ENCODE measurements around the gene COA3.
A peak's percentile ranks its signal among the peaks of the same experiment; 100 is the strongest.

The COA3 gene

GRCh38 chr17:42835732-42836131 is 37.2 kb upstream of the COA3 start:
- Histone ChIP-seq H3K4me1 (ENCODE audit: control insufficient read depth in 1 of 2, insufficient read depth in 2 of 2, low read length in 2 of 2) (peaks cover 11 to 15% of the 10 kb centered on the region in 2 donors), H3K9me3 (ENCODE audit: control insufficient read depth in 1 of 2, low read length in 2 of 2) (no peaks in the 10 kb centered on the region), H3K27me3 (ENCODE audit: low read depth, low read length) (no peaks in the 10 kb centered on the region), H3K36me3 (ENCODE audit: control insufficient read depth in 1 of 2, insufficient read depth in 2 of 2, low read length in 2 of 2) (peaks cover 24 to 35% of the 10 kb centered on the region in 2 donors), H3K4me3 (ENCODE audit: low read depth in 1 of 2, low read length in 2 of 2) (no peak overlapping the region), H3K27ac (ENCODE audit: low read length) (no peak overlapping the region)

- peaks cover 11 to 15% of the 10 kb centered on the region in 2 donors for H3K4me1 ChIP-seq (ENCODE audit: control insufficient read depth in 1 of 2, insufficient read depth in 2 of 2, low read length in 2 of 2)
- peak overlapping the region; percentile 98 for H3K27ac ChIP-seq (ENCODE audit: low read length)
- H3K27me3 ChIP-seq (ENCODE audit: low read depth, low read length), result no peaks in the 10 kb centered on the region
- H3K4me3 ChIP-seq (ENCODE audit: low read depth in 1 of 2, low read length in 2 of 2), result peak overlapping the region; percentile 98
- peaks cover 15 to 26% of the 10 kb centered on the region in 2 donors for H3K36me3 ChIP-seq (ENCODE audit: control insufficient read depth in 1 of 2, insufficient read depth in 2 of 2, low read length in 2 of 2)
- H3K9me3 ChIP-seq (ENCODE audit: control insufficient read depth in 1 of 2, low read length in 2 of 2), result no peaks in the 10 kb centered on the region
These were observed 35.4 kb upstream of the COA3 start for GRCh38 chr17:42833767-42834422.

DNA sequence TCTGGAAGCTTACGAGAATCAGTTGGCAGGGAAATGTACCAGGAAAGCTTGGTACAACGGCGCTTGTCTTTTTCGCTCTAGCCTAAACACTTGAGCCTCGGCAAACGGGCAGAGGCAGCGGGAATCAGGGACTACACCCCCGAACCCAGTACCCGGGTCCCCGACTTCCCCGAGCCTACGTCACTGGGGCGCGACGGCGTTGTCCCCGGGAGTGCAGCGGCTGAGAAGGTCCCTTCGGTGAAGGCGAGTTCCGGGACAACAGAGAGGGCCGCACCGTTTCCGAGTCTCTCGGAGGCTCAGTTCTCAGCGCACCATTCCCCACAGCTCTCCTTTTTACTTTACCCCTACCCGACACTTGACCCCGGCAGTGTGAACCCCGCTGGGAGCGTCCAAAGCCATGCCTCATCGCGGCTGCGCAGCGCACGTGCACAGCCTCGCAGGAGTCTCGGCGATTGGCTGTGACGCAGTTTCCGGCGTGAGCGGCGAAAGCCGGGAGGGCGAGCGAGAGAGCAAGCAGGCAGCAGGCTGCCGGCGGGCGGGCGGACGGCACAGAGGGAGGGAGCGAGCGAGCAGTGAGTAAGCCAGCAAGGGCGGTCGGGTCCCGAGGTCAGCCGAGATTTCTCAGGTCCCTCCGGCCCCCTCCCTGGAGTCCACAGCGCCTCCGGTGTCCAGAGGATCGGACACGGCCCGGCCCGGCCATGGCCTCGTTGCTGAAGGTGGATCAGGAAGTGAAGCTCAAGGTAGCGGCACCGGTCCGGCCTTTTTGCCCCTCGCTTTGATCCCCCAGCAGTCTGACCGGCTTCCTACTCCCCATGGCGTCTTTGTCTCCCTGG is 34.6 kb upstream of the COA3 start, which contains the start of gene PSME3:
PSME3 (plus strand) TSS at position 464 of the 833 bp plus-strand sequence; CDS start at position 699, 235 bp downstream.
- peaks cover 11 to 15% of the 10 kb centered on the region in 2 donors for H3K4me1 ChIP-seq (ENCODE audit: control insufficient read depth in 1 of 2, insufficient read depth in 2 of 2, low read length in 2 of 2)
- H3K36me3 ChIP-seq (ENCODE audit: control insufficient read depth in 1 of 2, insufficient read depth in 2 of 2, low read length in 2 of 2), result peaks cover 10 to 19% of the 10 kb centered on the region in 2 donors
- H3K4me3 ChIP-seq (ENCODE audit: low read depth in 1 of 2, low read length in 2 of 2), result peak within 1 kb of the TSS; percentile 98
- no peaks in the 10 kb centered on the region for H3K9me3 ChIP-seq (ENCODE audit: control insufficient read depth in 1 of 2, low read length in 2 of 2)
- no peaks in the 10 kb centered on the region for H3K27me3 ChIP-seq (ENCODE audit: low read depth, low read length)
- peak within 1 kb of the TSS; percentile 98 for H3K27ac ChIP-seq (ENCODE audit: low read length)

DNA sequence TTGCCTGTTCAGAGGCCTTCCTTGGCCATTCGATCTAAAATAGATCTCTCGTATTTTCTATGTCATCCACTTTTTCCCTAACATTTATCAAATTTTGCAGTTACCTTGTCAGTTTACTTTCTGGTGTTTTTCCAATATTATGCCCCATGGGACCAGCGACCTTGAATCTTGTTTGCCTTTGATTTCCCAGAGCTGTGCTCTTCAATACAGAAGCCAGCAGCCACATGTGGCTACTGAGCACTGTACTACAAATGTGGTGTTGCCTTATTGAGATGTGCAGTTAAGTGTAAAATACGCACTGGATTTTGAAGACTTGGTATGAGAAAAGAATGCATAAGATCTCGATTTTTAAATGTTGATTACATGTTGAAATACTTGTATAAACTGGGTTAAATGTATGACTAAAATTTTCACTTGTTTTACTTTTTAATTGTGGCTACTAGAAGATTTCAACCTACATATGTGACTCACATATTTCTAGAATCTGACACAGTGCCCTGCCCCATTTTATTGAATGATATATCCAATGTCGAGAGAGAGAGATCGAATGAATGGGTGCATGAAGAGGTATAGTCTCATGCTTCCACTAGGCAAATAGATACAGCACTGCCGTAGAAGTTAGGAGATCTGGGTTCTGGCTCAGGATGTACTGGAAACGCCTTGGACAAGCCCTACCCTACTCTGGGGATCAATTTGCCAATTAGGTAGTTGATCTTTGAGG is 33.9 kb upstream of the COA3 start:
- Histone ChIP-seq H3K4me3 (ENCODE audit: low read depth in 1 of 2, low read length in 2 of 2) (peak overlapping the region; percentile 98), H3K27me3 (ENCODE audit: low read depth, low read length) (no peaks in the 10 kb centered on the region), H3K27ac (ENCODE audit: low read length) (peak overlapping the region; percentile 98), H3K36me3 (ENCODE audit: control insufficient read depth in 1 of 2, insufficient read depth in 2 of 2, low read length in 2 of 2) (peaks cover 3 to 11% of the 10 kb centered on the region in 2 donors), H3K9me3 (ENCODE audit: control insufficient read depth in 1 of 2, low read length in 2 of 2) (no peaks in the 10 kb centered on the region), H3K4me1 (ENCODE audit: control insufficient read depth in 1 of 2, insufficient read depth in 2 of 2, low read length in 2 of 2) (peaks cover 11 to 15% of the 10 kb centered on the region in 2 donors)

- peaks cover 11 to 15% of the 10 kb centered on the region in 2 donors for H3K4me1 ChIP-seq (ENCODE audit: control insufficient read depth in 1 of 2, insufficient read depth in 2 of 2, low read length in 2 of 2)
- no peak overlapping the region for H3K27ac ChIP-seq (ENCODE audit: low read length)
- H3K36me3 ChIP-seq (ENCODE audit: control insufficient read depth in 1 of 2, insufficient read depth in 2 of 2, low read length in 2 of 2), result peaks cover 3% of the 10 kb centered on the region in 2 donors
- H3K27me3 ChIP-seq (ENCODE audit: low read depth, low read length), result no peaks in the 10 kb centered on the region
- H3K9me3 ChIP-seq (ENCODE audit: control insufficient read depth in 1 of 2, low read length in 2 of 2), result no peaks in the 10 kb centered on the region
- H3K4me3 ChIP-seq (ENCODE audit: low read depth in 1 of 2, low read length in 2 of 2), result no peak overlapping the region
These were observed 32.5 kb upstream of the COA3 start for GRCh38 chr17:42830971-42831370.

DNA sequence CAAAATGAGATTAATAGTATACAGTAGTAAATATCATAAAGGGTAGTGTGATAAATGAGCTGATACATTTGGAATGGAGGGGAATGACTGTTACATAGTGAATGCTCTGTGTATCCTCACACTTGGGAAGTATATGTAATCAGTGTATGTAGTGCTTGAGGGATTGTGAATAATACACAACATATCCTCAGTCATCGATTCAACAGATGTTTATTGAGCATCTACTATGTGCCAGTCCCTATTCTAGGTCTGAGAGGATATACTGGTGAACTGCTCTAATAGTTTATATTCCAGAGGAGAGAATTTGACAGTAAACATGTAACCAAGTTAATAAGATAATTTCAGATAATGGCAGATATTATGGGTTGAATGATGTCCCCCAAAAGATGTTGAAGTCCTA is 29.0 kb upstream of the COA3 start:
- Histone ChIP-seq H3K27me3 (ENCODE audit: low read depth, low read length) (no peaks in the 10 kb centered on the region), H3K27ac (ENCODE audit: low read length) (no peak overlapping the region), H3K36me3 (ENCODE audit: control insufficient read depth in 1 of 2, insufficient read depth in 2 of 2, low read length in 2 of 2) (no peaks in the 10 kb centered on the region), H3K4me1 (ENCODE audit: control insufficient read depth in 1 of 2, insufficient read depth in 2 of 2, low read length in 2 of 2) (peaks cover 3 to 12% of the 10 kb centered on the region in 2 donors), H3K9me3 (ENCODE audit: control insufficient read depth in 1 of 2, low read length in 2 of 2) (no peaks in the 10 kb centered on the region), H3K4me3 (ENCODE audit: low read depth in 1 of 2, low read length in 2 of 2) (no peak overlapping the region)

GRCh38 chr17:42821176-42821575 is 22.7 kb upstream of the COA3 start:
- H3K4me1 ChIP-seq (ENCODE audit: control insufficient read depth in 1 of 2, insufficient read depth in 2 of 2, low read length in 2 of 2), result peaks cover 3 to 28% of the 10 kb centered on the region in 2 donors
- H3K27ac ChIP-seq (ENCODE audit: low read length), result no peak overlapping the region
- H3K36me3 ChIP-seq (ENCODE audit: control insufficient read depth in 1 of 2, insufficient read depth in 2 of 2, low read length in 2 of 2), result peaks cover 34 to 53% of the 10 kb centered on the region in 2 donors
- no peaks in the 10 kb centered on the region for H3K27me3 ChIP-seq (ENCODE audit: low read depth, low read length)
- no peaks in the 10 kb centered on the region for H3K9me3 ChIP-seq (ENCODE audit: control insufficient read depth in 1 of 2, low read length in 2 of 2)
- no peak overlapping the region for H3K4me3 ChIP-seq (ENCODE audit: low read depth in 1 of 2, low read length in 2 of 2)

DNA sequence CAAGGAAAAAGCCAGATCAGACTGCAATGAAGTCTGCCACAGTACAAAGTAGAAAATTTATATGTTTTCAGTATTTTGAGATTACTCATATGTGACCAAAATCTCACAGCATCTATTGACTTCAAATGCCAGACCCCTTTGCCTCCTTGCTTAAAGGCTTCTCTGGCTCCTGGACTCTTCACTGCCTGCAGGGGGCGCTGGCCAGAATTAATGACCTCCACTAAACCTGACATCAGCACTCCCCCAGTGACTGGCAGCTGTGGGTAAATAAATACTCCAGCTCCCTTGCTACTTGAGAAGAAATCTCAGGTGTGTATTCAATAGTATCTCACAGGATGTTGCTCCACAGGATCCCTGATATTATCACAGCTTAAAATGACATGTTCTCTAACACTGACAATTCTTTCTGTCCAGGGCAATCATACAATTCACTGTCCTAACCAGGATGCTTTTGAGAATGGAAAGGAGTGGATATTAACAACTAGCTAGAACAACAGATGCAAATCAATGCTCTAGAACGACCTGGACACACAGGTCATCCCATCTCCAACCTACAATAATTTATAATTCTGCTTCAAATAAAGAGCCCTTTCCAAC is 21.5 kb upstream of the COA3 start:
- Histone ChIP-seq H3K9me3 (ENCODE audit: control insufficient read depth in 1 of 2, low read length in 2 of 2) (no peaks in the 10 kb centered on the region), H3K27ac (ENCODE audit: low read length) (no peak overlapping the region), H3K27me3 (ENCODE audit: low read depth, low read length) (no peaks in the 10 kb centered on the region), H3K4me3 (ENCODE audit: low read depth in 1 of 2, low read length in 2 of 2) (no peak overlapping the region), H3K4me1 (ENCODE audit: control insufficient read depth in 1 of 2, insufficient read depth in 2 of 2, low read length in 2 of 2) (peaks cover 9 to 37% of the 10 kb centered on the region in 2 donors), H3K36me3 (ENCODE audit: control insufficient read depth in 1 of 2, insufficient read depth in 2 of 2, low read length in 2 of 2) (peaks cover 45 to 64% of the 10 kb centered on the region in 2 donors)

- Histone ChIP-seq H3K27ac (ENCODE audit: low read length) (no peak overlapping the region), H3K4me1 (ENCODE audit: control insufficient read depth in 1 of 2, insufficient read depth in 2 of 2, low read length in 2 of 2) (peaks cover 16 to 43% of the 10 kb centered on the region in 2 donors), H3K36me3 (ENCODE audit: control insufficient read depth in 1 of 2, insufficient read depth in 2 of 2, low read length in 2 of 2) (peaks cover 62 to 68% of the 10 kb centered on the region in 2 donors), H3K4me3 (ENCODE audit: low read depth in 1 of 2, low read length in 2 of 2) (no peak overlapping the region), H3K27me3 (ENCODE audit: low read depth, low read length) (no peaks in the 10 kb centered on the region), H3K9me3 (ENCODE audit: control insufficient read depth in 1 of 2, low read length in 2 of 2) (no peaks in the 10 kb centered on the region)
These were observed 19.9 kb upstream of the COA3 start for GRCh38 chr17:42818379-42818778.

GRCh38 chr17:42817866-42818265 is 19.4 kb upstream of the COA3 start:
- H3K4me3 ChIP-seq (ENCODE audit: low read depth in 1 of 2, low read length in 2 of 2), result no peak overlapping the region
- H3K9me3 ChIP-seq (ENCODE audit: control insufficient read depth in 1 of 2, low read length in 2 of 2), result no peaks in the 10 kb centered on the region
- no peaks in the 10 kb centered on the region for H3K27me3 ChIP-seq (ENCODE audit: low read depth, low read length)
- H3K36me3 ChIP-seq (ENCODE audit: control insufficient read depth in 1 of 2, insufficient read depth in 2 of 2, low read length in 2 of 2), result peaks cover 62 to 68% of the 10 kb centered on the region in 2 donors
- peaks cover 16 to 39% of the 10 kb centered on the region in 2 donors for H3K4me1 ChIP-seq (ENCODE audit: control insufficient read depth in 1 of 2, insufficient read depth in 2 of 2, low read length in 2 of 2)
- H3K27ac ChIP-seq (ENCODE audit: low read length), result no peak overlapping the region
